Smooth muscle cell (in vitro differentiated cells): Measurements from ENCODE around the gene REEP2. TPM values are rescaled to one million over a fixed set of nuclear protein-coding genes. Genes with fewer than 3 reads are reported as not detected.

Experiments used
- DNase-seq: peaks from one replicate; lab custom pipeline; 2025; ENCODE audit not compliant: unreplicated experiment; lab: John Stamatoyannopoulos, UW
- H2AFZ ChIP-seq: fragments of 200-600 bp; sonication (generic); 2 replicates; pipeline ENCODE4 v1.6.0; 2016; ENCODE audit warnings: antibody characterized with exemption, low read depth, mild to moderate bottlenecking
- H3F3A ChIP-seq: fragments of 200-600 bp; sonication (generic); 2 replicates; pipeline ENCODE4 v1.6.0; 2017; ENCODE audit warnings: antibody characterized with exemption, low read depth
- H3K27ac ChIP-seq: fragments of 200-600 bp; sonication (generic); 2 replicates; pipeline ENCODE4 v1.5.1; 2016; ENCODE audit warnings: low read depth, mild to moderate bottlenecking
- H3K27me3 ChIP-seq: fragments of 200-600 bp; sonication (generic); 2 replicates; pipeline ENCODE4 v1.6.1; 2016; ENCODE audit warnings: low read depth, mild to moderate bottlenecking
- H3K36me3 ChIP-seq: fragments of 200-600 bp; sonication (generic); 2 replicates; pipeline ENCODE4 v1.5.1; 2016; ENCODE audit warnings: low read depth
- H3K4me1 ChIP-seq: fragments of 200-600 bp; sonication (generic); 2 replicates; pipeline ENCODE4 v1.5.1; 2016; ENCODE audit warnings: low read depth
- H3K4me2 ChIP-seq: fragments of 200-600 bp; sonication (generic); 2 replicates; pipeline ENCODE4 v1.6.0; 2016; ENCODE audit warnings: mild to moderate bottlenecking
- H3K4me3 ChIP-seq: fragments of 200-600 bp; sonication (generic); 2 replicates; pipeline ENCODE4 v1.5.1; 2016; ENCODE audit warnings: mild to moderate bottlenecking
- H3K79me2 ChIP-seq: fragments of 200-600 bp; sonication (generic); 2 replicates; pipeline ENCODE4 v1.6.0; 2016; ENCODE audit warnings: low read depth, mild to moderate bottlenecking
- H3K9ac ChIP-seq: fragments of 200-600 bp; sonication (generic); 2 replicates; pipeline ENCODE4 v1.6.0; 2016; ENCODE audit warnings: low read depth
- H3K9me3 ChIP-seq: fragments of 200-600 bp; sonication (generic); replicated peaks from 2 replicates; pipeline ENCODE4 v1.5.1; 2016; ENCODE audit warnings: low read depth
- H4K20me1 ChIP-seq: fragments of 200-600 bp; sonication (generic); 2 replicates; pipeline ENCODE4 v1.6.0; 2016; ENCODE audit warnings: low read depth
- WGBS: methylation state at CpG from one replicate; pipeline ENCODE4 v1.1.7; 2016; ENCODE audit warnings: low lambda C conversion rate; 5-methylcytosine and 5-hydroxymethylcytosine counted together
- polyA plus RNA-seq: library from polyadenylated mRNA; unstranded; fragments of >200 nt; fragmentation: Nextera tagmentation; extraction: Ambion mirVana; gene quantifications from 2 replicates; pipeline ENCODE4 v1.2.1, GENCODE V29; 2016
- total RNA-seq: library from RNA; depleted of rRNA; stranded (reverse); fragments of >200 nt; gene quantifications from 2 replicates; pipeline ENCODE4 v1.2.3, GENCODE V29; 2014
- TF ChIP-seq, protein P1 (sequence below): fragments of 200-600 bp; sonication (generic); IDR thresholded peaks from 2 replicates; pipeline ENCODE4 v1.5.1; 2017; ENCODE audit warnings: borderline replicate concordance, mild to moderate bottlenecking, antibody characterized with exemption; ENCODE audit not compliant: insufficient read depth, poor library complexity, severe bottlenecking

The REEP2 gene
- total and polyA plus RNA-seq, 2 experiments from 2014 or later, result 4.0 to 5.4 TPM

GRCh38 chr5:138466900-138467710 is 28.2 kb downstream of the REEP2 start:
- no peaks in the 10 kb centered on the region for H3K9me3 ChIP-seq
- WGBS, result 94% methylated on average over 44 of the region's 45 CpGs
- H3K27ac ChIP-seq, result no peak overlapping the region
- no peaks in the 10 kb centered on the region for H3K27me3 ChIP-seq
- TF ChIP-seq, protein P1, sequence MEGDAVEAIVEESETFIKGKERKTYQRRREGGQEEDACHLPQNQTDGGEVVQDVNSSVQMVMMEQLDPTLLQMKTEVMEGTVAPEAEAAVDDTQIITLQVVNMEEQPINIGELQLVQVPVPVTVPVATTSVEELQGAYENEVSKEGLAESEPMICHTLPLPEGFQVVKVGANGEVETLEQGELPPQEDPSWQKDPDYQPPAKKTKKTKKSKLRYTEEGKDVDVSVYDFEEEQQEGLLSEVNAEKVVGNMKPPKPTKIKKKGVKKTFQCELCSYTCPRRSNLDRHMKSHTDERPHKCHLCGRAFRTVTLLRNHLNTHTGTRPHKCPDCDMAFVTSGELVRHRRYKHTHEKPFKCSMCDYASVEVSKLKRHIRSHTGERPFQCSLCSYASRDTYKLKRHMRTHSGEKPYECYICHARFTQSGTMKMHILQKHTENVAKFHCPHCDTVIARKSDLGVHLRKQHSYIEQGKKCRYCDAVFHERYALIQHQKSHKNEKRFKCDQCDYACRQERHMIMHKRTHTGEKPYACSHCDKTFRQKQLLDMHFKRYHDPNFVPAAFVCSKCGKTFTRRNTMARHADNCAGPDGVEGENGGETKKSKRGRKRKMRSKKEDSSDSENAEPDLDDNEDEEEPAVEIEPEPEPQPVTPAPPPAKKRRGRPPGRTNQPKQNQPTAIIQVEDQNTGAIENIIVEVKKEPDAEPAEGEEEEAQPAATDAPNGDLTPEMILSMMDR, result no peak
- H3K4me3 ChIP-seq, result peak overlapping the region; percentile 79
- DNase-seq, result no peak
- H3K4me1 ChIP-seq, result peaks cover 7% of the 10 kb centered on the region
- peaks cover 30% of the 10 kb centered on the region for H3F3A ChIP-seq
- peak overlapping the region; percentile 88 for H3K4me2 ChIP-seq
- H2AFZ ChIP-seq, result no peak overlapping the region
- peaks cover 4% of the 10 kb centered on the region for H3K36me3 ChIP-seq
- peaks cover 9% of the 10 kb centered on the region for H3K79me2 ChIP-seq
- H3K9ac ChIP-seq, result peak overlapping the region; percentile 84
- peaks cover 45% of the 10 kb centered on the region for H4K20me1 ChIP-seq

DNA sequence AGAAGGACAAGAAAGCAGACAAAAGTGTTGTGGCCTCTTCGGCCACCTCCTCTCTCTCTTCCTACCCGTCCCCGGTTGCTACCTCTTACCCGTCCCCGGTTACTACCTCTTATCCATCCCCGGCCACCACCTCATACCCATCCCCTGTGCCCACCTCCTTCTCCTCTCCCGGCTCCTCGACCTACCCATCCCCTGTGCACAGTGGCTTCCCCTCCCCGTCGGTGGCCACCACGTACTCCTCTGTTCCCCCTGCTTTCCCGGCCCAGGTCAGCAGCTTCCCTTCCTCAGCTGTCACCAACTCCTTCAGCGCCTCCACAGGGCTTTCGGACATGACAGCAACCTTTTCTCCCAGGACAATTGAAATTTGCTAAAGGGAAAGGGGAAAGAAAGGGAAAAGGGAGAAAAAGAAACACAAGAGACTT is 28.9 kb downstream of the REEP2 start:
- Histone ChIP-seq H2AFZ (no peak overlapping the region), H3K4me1 (peaks cover 7% of the 10 kb centered on the region), H3K4me2 (peak overlapping the region; percentile 88), H3K27ac (no peak overlapping the region), H3K79me2 (peaks cover 9% of the 10 kb centered on the region), H3K27me3 (no peaks in the 10 kb centered on the region), H3K36me3 (peaks cover 4% of the 10 kb centered on the region), H3K9ac (peak overlapping the region; percentile 84), H4K20me1 (peaks cover 45% of the 10 kb centered on the region), H3F3A (peaks cover 30% of the 10 kb centered on the region), H3K9me3 (no peaks in the 10 kb centered on the region), H3K4me3 (peak overlapping the region; percentile 79)
- DNase-seq, result no peak
- WGBS, result 94% methylated on average over 14 of the region's 14 CpGs
- TF ChIP-seq, protein P1, result no peak

DNA sequence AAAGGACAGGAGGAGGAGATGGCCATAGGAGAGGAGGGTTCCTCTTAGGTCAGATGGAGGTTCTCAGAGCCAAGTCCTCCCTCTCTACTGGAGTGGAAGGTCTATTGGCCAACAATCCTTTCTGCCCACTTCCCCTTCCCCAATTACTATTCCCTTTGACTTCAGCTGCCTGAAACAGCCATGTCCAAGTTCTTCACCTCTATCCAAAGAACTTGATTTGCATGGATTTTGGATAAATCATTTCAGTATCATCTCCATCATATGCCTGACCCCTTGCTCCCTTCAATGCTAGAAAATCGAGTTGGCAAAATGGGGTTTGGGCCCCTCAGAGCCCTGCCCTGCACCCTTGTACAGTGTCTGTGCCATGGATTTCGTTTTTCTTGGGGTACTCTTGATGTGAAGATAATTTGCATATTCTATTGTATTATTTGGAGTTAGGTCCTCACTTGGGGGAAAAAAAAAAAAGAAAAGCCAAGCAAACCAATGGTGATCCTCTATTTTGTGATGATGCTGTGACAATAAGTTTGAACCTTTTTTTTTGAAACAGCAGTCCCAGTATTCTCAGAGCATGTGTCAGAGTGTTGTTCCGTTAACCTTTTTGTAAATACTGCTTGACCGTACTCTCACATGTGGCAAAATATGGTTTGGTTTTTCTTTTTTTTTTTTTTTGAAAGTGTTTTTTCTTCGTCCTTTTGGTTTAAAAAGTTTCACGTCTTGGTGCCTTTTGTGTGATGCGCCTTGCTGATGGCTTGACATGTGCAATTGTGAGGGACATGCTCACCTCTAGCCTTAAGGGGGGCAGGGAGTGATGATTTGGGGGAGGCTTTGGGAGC is 29.5 kb downstream of the REEP2 start:
- Histone ChIP-seq H3K79me2 (peaks cover 9% of the 10 kb centered on the region), H3K4me3 (peak overlapping the region; percentile 79), H3K4me2 (peak overlapping the region; percentile 88), H3F3A (peaks cover 30% of the 10 kb centered on the region), H2AFZ (no peak overlapping the region), H3K9me3 (no peaks in the 10 kb centered on the region), H4K20me1 (peaks cover 45% of the 10 kb centered on the region), H3K4me1 (peaks cover 4% of the 10 kb centered on the region), H3K27ac (peak overlapping the region; percentile 39), H3K36me3 (peaks cover 4% of the 10 kb centered on the region), H3K27me3 (no peaks in the 10 kb centered on the region), H3K9ac (peak overlapping the region; percentile 84)
- no peak for DNase-seq
- TF ChIP-seq, protein P1, result no peak
- 92% methylated on average over 7 of the region's 7 CpGs for WGBS
